ENCODE measurements around the gene CFAP100. TPM values are rescaled to one million over a fixed set of nuclear protein-coding genes. Genes with fewer than 3 reads are reported as not detected.

CFAP100 gene
- total and polyA plus RNA-seq, 9 of the 15 experiments (the other 6 are each of a cell fraction or from before 2014, with no cell fraction given), result not detected

DNA sequence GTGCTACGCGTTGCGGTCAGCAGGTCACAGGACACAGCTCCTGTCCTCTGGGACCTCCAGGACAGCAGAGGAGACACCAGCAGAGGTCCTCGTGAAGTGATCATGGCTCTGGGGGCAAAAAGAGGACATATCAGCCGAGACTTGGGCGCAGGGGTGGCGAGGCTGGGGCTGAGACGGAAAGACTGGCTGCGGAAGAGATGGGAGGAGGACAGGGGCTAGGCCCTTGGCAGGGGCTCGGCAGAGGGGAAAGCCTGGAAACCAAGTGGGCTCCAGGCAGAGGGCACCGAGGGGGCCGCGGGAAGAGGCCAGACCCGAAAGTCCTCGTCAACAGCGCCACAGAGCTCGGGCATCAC, 4.9 kb upstream of the CFAP100 start:
- H3K27ac ChIP-seq (ENCODE audit: extremely low read depth, low read depth, low read length), result no peak overlapping the region
- no peak overlapping the region for H3K4me3 ChIP-seq
- ATAC-seq (peak; percentile 51; the same call in 1 of the 3 replicates), DNase-seq (ENCODE audit: extremely low read depth in 1 of 4, low spot score in 3 of 4) (peak in 1 of 4 experiments; percentile 8), FAIRE-seq (no peak)
- intact Hi-C loops (cut with micrococcal nuclease) (loop anchor here (1.0 to 2.0 kb wide), 4 partner anchors 33 to 255 kb away; partner anchors contain the start of gene KLF15), in situ Hi-C loops (cut with MboI) (loop anchor here (5.0 to 25.0 kb wide), 2 partner anchors 137 to 252 kb away; no protein-coding TSS in a partner anchor)
- TF ChIP-seq, protein P1, sequence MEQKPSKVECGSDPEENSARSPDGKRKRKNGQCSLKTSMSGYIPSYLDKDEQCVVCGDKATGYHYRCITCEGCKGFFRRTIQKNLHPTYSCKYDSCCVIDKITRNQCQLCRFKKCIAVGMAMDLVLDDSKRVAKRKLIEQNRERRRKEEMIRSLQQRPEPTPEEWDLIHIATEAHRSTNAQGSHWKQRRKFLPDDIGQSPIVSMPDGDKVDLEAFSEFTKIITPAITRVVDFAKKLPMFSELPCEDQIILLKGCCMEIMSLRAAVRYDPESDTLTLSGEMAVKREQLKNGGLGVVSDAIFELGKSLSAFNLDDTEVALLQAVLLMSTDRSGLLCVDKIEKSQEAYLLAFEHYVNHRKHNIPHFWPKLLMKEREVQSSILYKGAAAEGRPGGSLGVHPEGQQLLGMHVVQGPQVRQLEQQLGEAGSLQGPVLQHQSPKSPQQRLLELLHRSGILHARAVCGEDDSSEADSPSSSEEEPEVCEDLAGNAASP (IDR thresholded peaks at IDR 0.05), result no peak
- TF ChIP-seq ZNF778 (CRISPR knock-in tag; IDR thresholded peaks at IDR 0.05) (no peak), TBP (optimal IDR thresholded peaks at IDR 0.05; ENCODE audit: low read depth, low read length) (no peak), TFAP4 (CRISPR knock-in tag; IDR thresholded peaks at IDR 0.05; ENCODE audit: borderline replicate concordance) (peak; percentile 5; the same call in 1 of the 2 replicates), MECOM (CRISPR knock-in tag; IDR thresholded peaks at IDR 0.05) (no peak), TSC22D4 (tag; IDR thresholded peaks at IDR 0.05) (no peak), ZNF23 (CRISPR knock-in tag; IDR thresholded peaks at IDR 0.05) (no peak)
- H3K9me3 ChIP-seq (replicated peaks; ENCODE audit: control insufficient read depth, insufficient read depth, low read depth, low read length), result no peaks in the 10 kb centered on the region
- ChIA-PET CTCF (ENCODE audit: low intra/inter-chr PET ratio) (interaction anchor here (0.7 to 2.1 kb wide), 4 partner anchors 131 to 256 kb away, joined by 3 to 30 read pairs (median 4); no protein-coding TSS in a partner anchor), POLR2A (no interaction called here)
- no TSS peak for BruUV-seq (replicated peaks)
- H3K79me2 ChIP-seq (ENCODE audit: control insufficient read depth, insufficient read depth, low read length), result no peaks in the 10 kb centered on the region
- no peaks in the 10 kb centered on the region for H3K36me3 ChIP-seq (ENCODE audit: control insufficient read depth, insufficient read depth, low read length)
- H2AFZ ChIP-seq (ENCODE audit: low read depth, low read length), result peak overlapping the region; percentile 75
- peak overlapping the region; percentile 71 for H3K4me2 ChIP-seq (ENCODE audit: insufficient read depth, low read length)
- H3K9me1 ChIP-seq (ENCODE audit: control insufficient read depth, insufficient read depth, low read length), result no peaks in the 10 kb centered on the region
- H3K9ac ChIP-seq (ENCODE audit: insufficient read depth in 1 of 2, low read depth in 2 of 2, low read length in 2 of 2), result peak overlapping the region in 1 of 2 experiments; percentile 76; a peak in 1 of 4 replicates
- peaks cover 5 to 46% of the 10 kb centered on the region in 2 experiments; a peak in 4 of 5 replicates for H3K27me3 ChIP-seq (ENCODE audit: control insufficient read depth in 2 of 2, insufficient read depth in 2 of 2, low read length in 2 of 2)
- WGBS (ENCODE audit: insufficient coverage, low coverage, missing lambda C conversion rate), result 1% methylated on average over 9 of the region's 17 CpGs
- 0 out of 2 replicates have a peak, but pooled peaks cover 3% of the 10 kb centered on the region for H4K20me1 ChIP-seq (replicated peaks; ENCODE audit: control insufficient read depth, insufficient read depth, low read length)
- peaks cover 0 to 13% of the 10 kb centered on the region in 2 experiments; a peak in 3 of 5 replicates for H3K4me1 ChIP-seq (replicated peaks in 1 of 2; ENCODE audit: control insufficient read depth in 2 of 2, insufficient read depth in 2 of 2, low read length in 2 of 2)

Data from K562 (cell line).